ENCODE data around the gene MYH9.

The MYH9 gene

DNA sequence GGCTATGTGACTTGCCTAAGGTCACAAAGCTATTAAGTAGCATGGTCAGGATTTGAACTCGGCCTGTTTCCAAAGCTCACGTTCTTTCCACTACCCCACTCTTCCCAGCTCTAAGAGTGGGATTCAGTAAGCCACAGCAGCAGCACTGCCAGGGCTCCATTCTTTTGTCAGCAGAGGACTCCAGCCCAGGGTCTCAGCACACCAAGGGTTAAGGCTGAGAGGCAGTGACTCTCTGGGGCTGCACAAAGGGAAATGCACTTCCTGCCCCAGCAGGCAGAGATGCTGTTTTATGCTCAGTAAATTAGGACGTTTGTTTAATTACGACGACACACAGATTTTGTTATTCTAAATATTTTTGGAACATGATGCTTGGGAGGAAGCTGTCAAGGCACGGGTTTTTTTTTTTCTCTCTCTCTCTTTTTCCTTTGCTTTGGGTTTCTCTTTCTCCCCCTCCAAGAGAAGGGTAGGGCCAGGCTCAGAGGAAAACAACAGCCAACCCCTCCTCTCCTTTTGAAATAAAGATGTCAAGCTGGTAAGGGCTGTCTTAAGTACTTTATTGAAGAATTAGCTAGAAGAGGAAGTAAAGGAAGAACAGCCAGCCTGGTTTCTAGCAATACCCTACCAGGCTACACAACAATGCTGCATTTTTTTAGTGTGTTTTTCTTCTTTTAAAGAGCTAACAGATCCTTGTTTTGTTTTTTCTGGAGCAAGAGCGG is 2.8 kb downstream of the MYH9 start:
- peaks cover 10% of the 10 kb centered on the region; the same call in 1 of the 2 replicates for H3F3A ChIP-seq (ENCODE audit: insufficient read depth, low read length)
- no peaks in the 10 kb centered on the region for H4K20me1 ChIP-seq (ENCODE audit: insufficient read depth, low read length)

DNA sequence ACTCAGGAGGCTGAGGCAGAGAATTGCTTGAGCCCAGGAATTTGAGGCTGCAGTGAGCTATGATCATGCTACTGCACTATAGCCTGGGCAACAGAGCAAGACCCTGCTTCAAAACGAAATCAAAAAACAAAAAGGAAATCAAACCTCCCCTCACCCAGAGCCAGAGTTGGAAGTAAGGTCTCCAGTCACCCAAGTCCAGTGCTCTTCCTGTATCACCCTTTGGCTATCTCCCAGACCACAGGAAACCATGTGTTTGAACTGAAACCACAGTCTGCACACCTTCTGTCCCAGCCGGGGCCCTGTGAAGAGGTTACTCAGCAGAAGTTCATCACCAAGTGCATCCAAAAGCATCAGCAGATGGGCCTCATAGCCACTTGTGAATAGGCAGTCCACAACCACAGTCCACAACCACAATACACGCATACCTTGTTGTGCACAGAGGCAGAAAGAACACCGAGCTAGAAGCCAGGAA is 4.6 kb downstream of the MYH9 start:
- TF ChIP-seq EZH2 (IDR thresholded peaks at IDR 0.05; ENCODE audit: borderline replicate concordance, low read length): no peak
- TF ChIP-seq, protein P1, sequence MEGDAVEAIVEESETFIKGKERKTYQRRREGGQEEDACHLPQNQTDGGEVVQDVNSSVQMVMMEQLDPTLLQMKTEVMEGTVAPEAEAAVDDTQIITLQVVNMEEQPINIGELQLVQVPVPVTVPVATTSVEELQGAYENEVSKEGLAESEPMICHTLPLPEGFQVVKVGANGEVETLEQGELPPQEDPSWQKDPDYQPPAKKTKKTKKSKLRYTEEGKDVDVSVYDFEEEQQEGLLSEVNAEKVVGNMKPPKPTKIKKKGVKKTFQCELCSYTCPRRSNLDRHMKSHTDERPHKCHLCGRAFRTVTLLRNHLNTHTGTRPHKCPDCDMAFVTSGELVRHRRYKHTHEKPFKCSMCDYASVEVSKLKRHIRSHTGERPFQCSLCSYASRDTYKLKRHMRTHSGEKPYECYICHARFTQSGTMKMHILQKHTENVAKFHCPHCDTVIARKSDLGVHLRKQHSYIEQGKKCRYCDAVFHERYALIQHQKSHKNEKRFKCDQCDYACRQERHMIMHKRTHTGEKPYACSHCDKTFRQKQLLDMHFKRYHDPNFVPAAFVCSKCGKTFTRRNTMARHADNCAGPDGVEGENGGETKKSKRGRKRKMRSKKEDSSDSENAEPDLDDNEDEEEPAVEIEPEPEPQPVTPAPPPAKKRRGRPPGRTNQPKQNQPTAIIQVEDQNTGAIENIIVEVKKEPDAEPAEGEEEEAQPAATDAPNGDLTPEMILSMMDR (IDR thresholded peaks at IDR 0.05; ENCODE audit: low read length): no peak
- peak overlapping the region; percentile 34; the same call in 1 of the 2 replicates for H3K4me2 ChIP-seq (ENCODE audit: low read length)
- H3K36me3 ChIP-seq (ENCODE audit: insufficient read depth, low read length): peaks cover 34% of the 10 kb centered on the region; the same call in 1 of the 2 replicates
- peaks cover 10% of the 10 kb centered on the region; the same call in 1 of the 2 replicates for H3F3A ChIP-seq (ENCODE audit: insufficient read depth, low read length)
- H2AFZ ChIP-seq (ENCODE audit: low read length): no peak overlapping the region
- H3K27ac ChIP-seq (ENCODE audit: low read depth, low read length, poor library complexity, severe bottlenecking): peak overlapping the region; percentile 52
- H3K4me3 ChIP-seq (ENCODE audit: low read depth, low read length, poor library complexity, severe bottlenecking): no peak overlapping the region
- H3K9ac ChIP-seq (ENCODE audit: low read length): no peak overlapping the region
- peaks cover 74% of the 10 kb centered on the region for H3K4me1 ChIP-seq (ENCODE audit: insufficient read depth, low read length, severe bottlenecking)
- H3K9me3 ChIP-seq (ENCODE audit: low read length): no peaks in the 10 kb centered on the region
- H4K20me1 ChIP-seq (ENCODE audit: insufficient read depth, low read length): no peaks in the 10 kb centered on the region
- H3K9me2 ChIP-seq (ENCODE audit: low read depth, low read length): no peaks in the 10 kb centered on the region
- peaks cover 72% of the 10 kb centered on the region for H3K79me2 ChIP-seq (ENCODE audit: insufficient read depth, low read length)
- H3K27me3 ChIP-seq (ENCODE audit: insufficient read depth, low read length): no peaks in the 10 kb centered on the region

More for the DNA sequence above, 2.8 kb downstream of the MYH9 start:
- H3K9me2 ChIP-seq (ENCODE audit: low read depth, low read length): no peaks in the 10 kb centered on the region
- peak overlapping the region; percentile 79 for H3K9ac ChIP-seq (ENCODE audit: low read length)
- no peaks in the 10 kb centered on the region for H3K9me3 ChIP-seq (ENCODE audit: low read length)
- H3K27ac ChIP-seq (ENCODE audit: low read depth, low read length, poor library complexity, severe bottlenecking): peak overlapping the region; percentile 94
- peak overlapping the region; percentile 87 for H3K4me2 ChIP-seq (ENCODE audit: low read length)
- H3K4me1 ChIP-seq (ENCODE audit: insufficient read depth, low read length, severe bottlenecking): peaks cover 69% of the 10 kb centered on the region
- H3K27me3 ChIP-seq (ENCODE audit: insufficient read depth, low read length): no peaks in the 10 kb centered on the region
- peak overlapping the region; percentile 79 for H3K4me3 ChIP-seq (ENCODE audit: low read depth, low read length, poor library complexity, severe bottlenecking)
- TF ChIP-seq, protein P1 (IDR thresholded peaks at IDR 0.05; ENCODE audit: low read length): no peak
- no peak for TF ChIP-seq EZH2 (IDR thresholded peaks at IDR 0.05; ENCODE audit: borderline replicate concordance, low read length)
- peaks cover 54% of the 10 kb centered on the region for H3K79me2 ChIP-seq (ENCODE audit: insufficient read depth, low read length)
- H3K36me3 ChIP-seq (ENCODE audit: insufficient read depth, low read length): peaks cover 25% of the 10 kb centered on the region; the same call in 1 of the 2 replicates
- no peak overlapping the region for H2AFZ ChIP-seq (ENCODE audit: low read length)

DNA sequence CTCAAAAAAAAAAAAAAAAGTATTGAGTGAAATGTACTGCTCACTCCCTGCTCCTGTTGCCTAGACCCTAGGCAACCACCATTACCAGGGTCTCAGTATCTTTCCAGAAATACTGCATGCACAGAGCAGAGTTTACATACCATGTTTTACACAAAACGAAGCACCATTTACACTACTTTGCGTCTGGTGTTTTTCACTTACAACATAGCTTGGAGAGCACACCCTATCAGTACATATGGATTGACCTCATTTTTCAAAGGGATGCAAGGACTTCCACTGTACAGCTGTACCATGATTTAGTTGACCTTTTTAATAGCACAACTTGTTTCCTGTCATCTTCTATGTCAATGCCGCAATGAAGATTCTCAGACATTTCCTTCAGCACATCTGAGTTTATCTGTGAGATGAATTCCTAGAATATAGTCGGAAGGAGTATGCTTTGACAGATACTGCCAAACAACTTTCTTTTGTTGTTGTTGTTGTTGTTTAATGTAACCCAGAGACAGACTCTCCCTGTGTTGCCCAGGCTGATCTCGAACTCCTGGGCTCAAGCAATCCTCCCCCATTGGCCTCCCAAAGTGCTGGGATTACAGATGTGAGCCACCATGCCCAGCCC is 6.1 kb downstream of the MYH9 start:
- peaks cover 10% of the 10 kb centered on the region; the same call in 1 of the 2 replicates for H3F3A ChIP-seq (ENCODE audit: insufficient read depth, low read length)
- no peak overlapping the region for H3K9ac ChIP-seq (ENCODE audit: low read length)
- H3K4me1 ChIP-seq (ENCODE audit: insufficient read depth, low read length, severe bottlenecking): peaks cover 90% of the 10 kb centered on the region
- no peak overlapping the region for H2AFZ ChIP-seq (ENCODE audit: low read length)
- no peaks in the 10 kb centered on the region for H3K9me3 ChIP-seq (ENCODE audit: low read length)
- peaks cover 84% of the 10 kb centered on the region for H3K79me2 ChIP-seq (ENCODE audit: insufficient read depth, low read length)
- H3K4me3 ChIP-seq (ENCODE audit: low read depth, low read length, poor library complexity, severe bottlenecking): no peak overlapping the region
- no peaks in the 10 kb centered on the region for H3K27me3 ChIP-seq (ENCODE audit: insufficient read depth, low read length)
- H3K36me3 ChIP-seq (ENCODE audit: insufficient read depth, low read length): peaks cover 36% of the 10 kb centered on the region; the same call in 1 of the 2 replicates
- no peak for TF ChIP-seq EZH2 (IDR thresholded peaks at IDR 0.05; ENCODE audit: borderline replicate concordance, low read length)
- TF ChIP-seq, protein P1 (IDR thresholded peaks at IDR 0.05; ENCODE audit: low read length): no peak
- peak overlapping the region; percentile 29; the same call in 1 of the 2 replicates for H3K4me2 ChIP-seq (ENCODE audit: low read length)
- peak overlapping the region; percentile 72 for H3K27ac ChIP-seq (ENCODE audit: low read depth, low read length, poor library complexity, severe bottlenecking)
- H4K20me1 ChIP-seq (ENCODE audit: insufficient read depth, low read length): no peaks in the 10 kb centered on the region
- H3K9me2 ChIP-seq (ENCODE audit: low read depth, low read length): no peaks in the 10 kb centered on the region

Data from OCI-LY1 (cell line).